ENCODE measurements around the gene CACNA1C.

Gene CACNA1C

GRCh38 chr12:2593045-2593444, 540.3 kb downstream of the CACNA1C start:
- no peak for DNase-seq (ENCODE audit: insufficient read length, low spot score)
- no peak for TF ChIP-seq CTCF (IDR thresholded peaks at IDR 0.05; ENCODE audit: insufficient read depth, missing control alignments)

GRCh38 chr12:2596441-2596840, 543.7 kb downstream of the CACNA1C start:
- no peak for DNase-seq (ENCODE audit: insufficient read length, low spot score)
- TF ChIP-seq CTCF (IDR thresholded peaks at IDR 0.05; ENCODE audit: insufficient read depth, missing control alignments): no peak
- FAIRE-seq: no peak

More at GRCh38 chr12:2593045-2593444, 540.3 kb downstream of the CACNA1C start:
- FAIRE-seq: no peak

GRCh38 chr12:2605301-2605700, 552.5 kb downstream of the CACNA1C start:
- no peak for TF ChIP-seq CTCF (IDR thresholded peaks at IDR 0.05; ENCODE audit: insufficient read depth, missing control alignments)
- FAIRE-seq: no peak
- no peak for DNase-seq (ENCODE audit: insufficient read length, low spot score)

- DNase-seq (ENCODE audit: insufficient read length, low spot score): no peak
- FAIRE-seq: no peak
- TF ChIP-seq CTCF (IDR thresholded peaks at IDR 0.05; ENCODE audit: insufficient read depth, missing control alignments): no peak
Observed at GRCh38 chr12:2606186-2606910, 553.6 kb downstream of the CACNA1C start.

- FAIRE-seq (no peak), DNase-seq (ENCODE audit: insufficient read length, low spot score) (no peak)
- no peak for TF ChIP-seq CTCF (IDR thresholded peaks at IDR 0.05; ENCODE audit: insufficient read depth, missing control alignments)
Observed at GRCh38 chr12:2607881-2608607, 555.3 kb downstream of the CACNA1C start.

GRCh38 chr12:2608608-2608945, 555.8 kb downstream of the CACNA1C start:
- DNase-seq (ENCODE audit: insufficient read length, low spot score) (no peak), FAIRE-seq (no peak)
- TF ChIP-seq CTCF (IDR thresholded peaks at IDR 0.05; ENCODE audit: insufficient read depth, missing control alignments): no peak

GRCh38 chr12:2609020-2609419, 556.2 kb downstream of the CACNA1C start:
- no peak for TF ChIP-seq CTCF (IDR thresholded peaks at IDR 0.05; ENCODE audit: insufficient read depth, missing control alignments)
- DNase-seq (ENCODE audit: insufficient read length, low spot score) (no peak), FAIRE-seq (no peak)

Data from D721Med (cell line).